SU-DHL-6 (cell line): ENCODE results near the gene BIRC3.

Experiments used
- EZH2phosphoT487 ChIP-seq: fragments of 200-600 bp; sonication (generic), shearing (Covaris generic); conservative IDR thresholded peaks from 2 replicates; pipeline ENCODE4 v1.6.1; 2018; ENCODE audit warnings: mild to moderate bottlenecking, antibody characterized with exemption, low read length, moderate library complexity, mixed read lengths
- TF ChIP-seq, protein P1 (sequence below): fragments of 200-600 bp; sonication (generic); IDR thresholded peaks from one replicate; pipeline ENCODE4 v1.5.1; 2017; ENCODE audit warnings: antibody characterized with exemption, mild to moderate bottlenecking, low read length, moderate library complexity; ENCODE audit not compliant: insufficient read depth, poor library complexity, severe bottlenecking

GRCh38 chr11:102383839-102384238 is 66.6 kb downstream of the BIRC3 start:
- TF ChIP-seq, protein P1, sequence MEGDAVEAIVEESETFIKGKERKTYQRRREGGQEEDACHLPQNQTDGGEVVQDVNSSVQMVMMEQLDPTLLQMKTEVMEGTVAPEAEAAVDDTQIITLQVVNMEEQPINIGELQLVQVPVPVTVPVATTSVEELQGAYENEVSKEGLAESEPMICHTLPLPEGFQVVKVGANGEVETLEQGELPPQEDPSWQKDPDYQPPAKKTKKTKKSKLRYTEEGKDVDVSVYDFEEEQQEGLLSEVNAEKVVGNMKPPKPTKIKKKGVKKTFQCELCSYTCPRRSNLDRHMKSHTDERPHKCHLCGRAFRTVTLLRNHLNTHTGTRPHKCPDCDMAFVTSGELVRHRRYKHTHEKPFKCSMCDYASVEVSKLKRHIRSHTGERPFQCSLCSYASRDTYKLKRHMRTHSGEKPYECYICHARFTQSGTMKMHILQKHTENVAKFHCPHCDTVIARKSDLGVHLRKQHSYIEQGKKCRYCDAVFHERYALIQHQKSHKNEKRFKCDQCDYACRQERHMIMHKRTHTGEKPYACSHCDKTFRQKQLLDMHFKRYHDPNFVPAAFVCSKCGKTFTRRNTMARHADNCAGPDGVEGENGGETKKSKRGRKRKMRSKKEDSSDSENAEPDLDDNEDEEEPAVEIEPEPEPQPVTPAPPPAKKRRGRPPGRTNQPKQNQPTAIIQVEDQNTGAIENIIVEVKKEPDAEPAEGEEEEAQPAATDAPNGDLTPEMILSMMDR: no peak
- TF ChIP-seq EZH2phosphoT487: no peak
